Measurements from ENCODE around the gene CSNK2A3. TPM values are rescaled to one million over a fixed set of nuclear protein-coding genes. Genes with fewer than 3 reads are reported as not detected.

The CSNK2A3 gene
- total and polyA plus RNA-seq, 10 of the 15 experiments (the other 5 are each of a cell fraction or from before 2014, with no cell fraction given), result 0.68 to 6.2 (median 1.4) TPM

DNA sequence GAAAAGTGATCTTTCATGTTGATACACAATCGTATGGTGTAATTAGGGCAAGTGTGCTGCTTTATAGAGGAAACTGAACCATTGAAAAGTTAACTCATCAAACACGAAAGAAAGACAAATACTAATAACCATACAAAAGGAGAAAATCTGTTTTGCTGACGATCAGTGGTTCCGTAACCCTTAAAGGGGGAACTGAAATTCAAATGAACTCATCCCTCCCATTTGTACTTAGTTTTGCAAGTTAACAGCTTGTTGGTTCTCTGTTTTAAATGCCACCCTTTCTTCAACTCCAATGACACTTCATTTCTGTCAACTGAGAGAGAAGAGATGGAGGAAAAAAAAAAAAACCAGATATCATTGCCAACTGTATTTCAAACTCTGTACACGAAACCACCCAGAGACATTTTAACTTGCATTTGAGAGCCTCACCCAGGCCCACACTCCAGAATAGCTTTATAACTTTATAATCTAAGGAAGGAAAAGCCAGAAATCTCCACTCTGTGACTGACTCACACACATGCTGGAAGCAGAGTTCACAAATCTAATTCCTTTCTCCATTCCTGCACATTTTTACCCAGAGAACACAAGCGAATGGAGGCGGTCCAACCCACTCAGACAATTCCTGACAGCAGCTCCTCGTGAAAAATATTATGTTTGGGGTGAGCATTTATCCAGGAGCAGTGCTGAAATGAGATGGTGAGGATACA is 17.4 kb upstream of the CSNK2A3 start:
- SMC1A ChIA-PET (ENCODE audit: uncharacterized antibody, unreplicated experiment), result interaction anchor here (1.0 kb wide), 1 partner anchor 12 kb away, joined by 3 read pairs; no protein-coding TSS in a partner anchor
- FAIRE-seq, result peak; percentile 73
- H3K79me2 ChIP-seq (ENCODE audit: control insufficient read depth, insufficient read depth, low read length), result no peaks in the 10 kb centered on the region
- no peak overlapping the region for H3K4me2 ChIP-seq (ENCODE audit: control insufficient read depth, insufficient read depth)
- DNase-seq (ENCODE audit: low read depth, low spot score), result no peak
- CTCF ChIA-PET, result no interaction called here
- BruUV-seq (replicated peaks), result no TSS peak
- no peaks in the 10 kb centered on the region for H3K27me3 ChIP-seq (replicated peaks in 1 of 2; ENCODE audit: control insufficient read depth in 2 of 2, insufficient read depth in 2 of 2, low read length in 1 of 2)
- no peaks in the 10 kb centered on the region for H4K20me1 ChIP-seq (ENCODE audit: control insufficient read depth, insufficient read depth)
- H3K36me3 ChIP-seq (ENCODE audit: control insufficient read depth in 2 of 2, insufficient read depth in 2 of 2, low read length in 1 of 2), result peaks cover 3 to 4% of the 10 kb centered on the region in 2 experiments; a peak in 2 of 4 replicates
- H3K4me3 ChIP-seq, result no peak overlapping the region
- H3K27ac ChIP-seq (ENCODE audit: control insufficient read depth, insufficient read depth), result no peak overlapping the region
- in situ Hi-C loops (cut with MboI) (no loop called here), intact Hi-C loops (cut with micrococcal nuclease; ENCODE audit: unreplicated experiment) (no loop called here)
- no peaks in the 10 kb centered on the region for H3K4me1 ChIP-seq (ENCODE audit: control insufficient read depth, insufficient read depth, low read length)
- H2AFZ ChIP-seq (ENCODE audit: control insufficient read depth, low read depth, low read length), result no peak overlapping the region
- H3K9ac ChIP-seq (ENCODE audit: control insufficient read depth, insufficient read depth, low read length), result no peak overlapping the region
- WGBS (ENCODE audit: insufficient coverage, insufficient replicate concordance, low lambda C conversion rate, missing lambda C conversion rate), result 23% methylated on average over 8 of the region's 8 CpGs
- TF ChIP-seq ATF7 (IDR thresholded peaks at IDR 0.05; ENCODE audit: low read depth) (0 out of 2 replicates have a peak, but pooled peaks have one; percentile 14), GABPA (IDR thresholded peaks at IDR 0.05; ENCODE audit: low read depth) (no peak), YY1 (IDR thresholded peaks at IDR 0.05; ENCODE audit: low read depth, low read length) (no peak), TCF3 (IDR thresholded peaks at IDR 0.05; ENCODE audit: borderline replicate concordance, insufficient read depth, low read depth, low read length) (no peak), SMARCA5 (IDR thresholded peaks at IDR 0.05) (no peak), MTA2 (IDR thresholded peaks at IDR 0.05; ENCODE audit: low read depth) (no peak), RCOR1 (conservative IDR thresholded peaks at IDR 0.05; ENCODE audit: low read depth, low read length) (no peak), ZNF24 (IDR thresholded peaks at IDR 0.05) (peak; percentile 63; the same call in 1 of the 2 replicates), LARP7 (IDR thresholded peaks at IDR 0.05) (no peak), SP1 (IDR thresholded peaks at IDR 0.05; ENCODE audit: low read depth, low read length) (no peak), FOXK2 (IDR thresholded peaks at IDR 0.05) (no peak), NR2F1 (conservative IDR thresholded peaks at IDR 0.05) (no peak), SPI1 (IDR thresholded peaks at IDR 0.05; ENCODE audit: borderline replicate concordance, insufficient read depth, low read depth, low read length) (peak; percentile 77), PAX8 (IDR thresholded peaks at IDR 0.05) (no peak)
- TF ChIP-seq, protein P1, sequence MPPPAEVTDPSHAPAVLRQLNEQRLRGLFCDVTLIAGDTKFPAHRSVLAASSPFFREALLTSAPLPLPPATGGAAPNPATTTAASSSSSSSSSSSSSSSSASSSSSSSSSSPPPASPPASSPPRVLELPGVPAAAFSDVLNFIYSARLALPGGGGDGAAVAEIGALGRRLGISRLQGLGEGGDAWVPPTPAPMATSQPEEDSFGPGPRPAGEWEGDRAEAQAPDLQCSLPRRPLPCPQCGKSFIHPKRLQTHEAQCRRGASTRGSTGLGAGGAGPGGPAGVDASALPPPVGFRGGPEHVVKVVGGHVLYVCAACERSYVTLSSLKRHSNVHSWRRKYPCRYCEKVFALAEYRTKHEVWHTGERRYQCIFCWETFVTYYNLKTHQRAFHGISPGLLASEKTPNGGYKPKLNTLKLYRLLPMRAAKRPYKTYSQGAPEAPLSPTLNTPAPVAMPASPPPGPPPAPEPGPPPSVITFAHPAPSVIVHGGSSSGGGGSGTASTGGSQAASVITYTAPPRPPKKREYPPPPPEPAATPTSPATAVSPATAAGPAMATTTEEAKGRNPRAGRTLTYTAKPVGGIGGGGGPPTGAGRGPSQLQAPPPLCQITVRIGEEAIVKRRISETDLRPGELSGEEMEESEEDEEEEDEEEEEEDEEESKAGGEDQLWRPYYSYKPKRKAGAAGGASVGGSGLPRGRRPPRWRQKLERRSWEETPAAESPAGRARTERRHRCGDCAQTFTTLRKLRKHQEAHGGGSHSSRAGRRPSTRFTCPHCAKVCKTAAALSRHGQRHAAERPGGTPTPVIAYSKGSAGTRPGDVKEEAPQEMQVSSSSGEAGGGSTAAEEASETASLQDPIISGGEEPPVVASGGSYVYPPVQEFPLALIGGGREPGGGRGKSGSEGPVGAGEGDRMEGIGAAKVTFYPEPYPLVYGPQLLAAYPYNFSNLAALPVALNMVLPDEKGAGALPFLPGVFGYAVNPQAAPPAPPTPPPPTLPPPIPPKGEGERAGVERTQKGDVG (CRISPR knock-in tag; IDR thresholded peaks at IDR 0.05), result no peak
- TF ChIP-seq, protein P2, sequence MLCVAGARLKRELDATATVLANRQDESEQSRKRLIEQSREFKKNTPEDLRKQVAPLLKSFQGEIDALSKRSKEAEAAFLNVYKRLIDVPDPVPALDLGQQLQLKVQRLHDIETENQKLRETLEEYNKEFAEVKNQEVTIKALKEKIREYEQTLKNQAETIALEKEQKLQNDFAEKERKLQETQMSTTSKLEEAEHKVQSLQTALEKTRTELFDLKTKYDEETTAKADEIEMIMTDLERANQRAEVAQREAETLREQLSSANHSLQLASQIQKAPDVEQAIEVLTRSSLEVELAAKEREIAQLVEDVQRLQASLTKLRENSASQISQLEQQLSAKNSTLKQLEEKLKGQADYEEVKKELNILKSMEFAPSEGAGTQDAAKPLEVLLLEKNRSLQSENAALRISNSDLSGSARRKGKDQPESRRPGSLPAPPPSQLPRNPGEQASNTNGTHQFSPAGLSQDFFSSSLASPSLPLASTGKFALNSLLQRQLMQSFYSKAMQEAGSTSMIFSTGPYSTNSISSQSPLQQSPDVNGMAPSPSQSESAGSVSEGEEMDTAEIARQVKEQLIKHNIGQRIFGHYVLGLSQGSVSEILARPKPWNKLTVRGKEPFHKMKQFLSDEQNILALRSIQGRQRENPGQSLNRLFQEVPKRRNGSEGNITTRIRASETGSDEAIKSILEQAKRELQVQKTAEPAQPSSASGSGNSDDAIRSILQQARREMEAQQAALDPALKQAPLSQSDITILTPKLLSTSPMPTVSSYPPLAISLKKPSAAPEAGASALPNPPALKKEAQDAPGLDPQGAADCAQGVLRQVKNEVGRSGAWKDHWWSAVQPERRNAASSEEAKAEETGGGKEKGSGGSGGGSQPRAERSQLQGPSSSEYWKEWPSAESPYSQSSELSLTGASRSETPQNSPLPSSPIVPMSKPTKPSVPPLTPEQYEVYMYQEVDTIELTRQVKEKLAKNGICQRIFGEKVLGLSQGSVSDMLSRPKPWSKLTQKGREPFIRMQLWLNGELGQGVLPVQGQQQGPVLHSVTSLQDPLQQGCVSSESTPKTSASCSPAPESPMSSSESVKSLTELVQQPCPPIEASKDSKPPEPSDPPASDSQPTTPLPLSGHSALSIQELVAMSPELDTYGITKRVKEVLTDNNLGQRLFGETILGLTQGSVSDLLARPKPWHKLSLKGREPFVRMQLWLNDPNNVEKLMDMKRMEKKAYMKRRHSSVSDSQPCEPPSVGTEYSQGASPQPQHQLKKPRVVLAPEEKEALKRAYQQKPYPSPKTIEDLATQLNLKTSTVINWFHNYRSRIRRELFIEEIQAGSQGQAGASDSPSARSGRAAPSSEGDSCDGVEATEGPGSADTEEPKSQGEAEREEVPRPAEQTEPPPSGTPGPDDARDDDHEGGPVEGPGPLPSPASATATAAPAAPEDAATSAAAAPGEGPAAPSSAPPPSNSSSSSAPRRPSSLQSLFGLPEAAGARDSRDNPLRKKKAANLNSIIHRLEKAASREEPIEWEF (IDR thresholded peaks at IDR 0.05; ENCODE audit: insufficient replicate concordance, low read depth, low read length), result peak; percentile 14
- POLR2A ChIA-PET, result no interaction called here
- H3K9me3 ChIP-seq (replicated peaks; ENCODE audit: control insufficient read depth, insufficient read depth, low read length), result peaks cover 3% of the 10 kb centered on the region; the same call in 2 of the 3 replicates
- RAD21 ChIA-PET (ENCODE audit: unreplicated experiment), result interaction anchor here (1.1 kb wide), 1 partner anchor 11 kb away, joined by 3 read pairs; no protein-coding TSS in a partner anchor
- peak; percentile 62 for ATAC-seq

Data from GM12878 (cell line).